ENCODE measurements around the gene CDK15.
"Not testable (repeated sequence)": the region's sequence is repeated elsewhere in the genome, so short reads cannot be mapped to it uniquely, and the experiment has no call there.

CDK15 gene

GRCh38 chr2:201798252-201798913, 8.0 kb upstream of the CDK15 start:
- no peaks in the 10 kb centered on the region for H3F3A ChIP-seq (ENCODE audit: insufficient read depth, low read length)
- H3K9me2 ChIP-seq (ENCODE audit: low read depth, low read length): no peaks in the 10 kb centered on the region
- no peak overlapping the region for H3K9ac ChIP-seq (ENCODE audit: low read length)
- H2AFZ ChIP-seq (ENCODE audit: low read length): no peak overlapping the region
- no peaks in the 10 kb centered on the region for H3K79me2 ChIP-seq (ENCODE audit: insufficient read depth, low read length)
- no peak overlapping the region for H3K27ac ChIP-seq (ENCODE audit: low read depth, low read length, poor library complexity, severe bottlenecking)
- H3K4me3 ChIP-seq (ENCODE audit: low read depth, low read length, poor library complexity, severe bottlenecking): no peak overlapping the region
- H3K4me1 ChIP-seq (ENCODE audit: insufficient read depth, low read length, severe bottlenecking): no peaks in the 10 kb centered on the region
- no peaks in the 10 kb centered on the region for H3K36me3 ChIP-seq (ENCODE audit: insufficient read depth, low read length)
- peaks cover 4% of the 10 kb centered on the region; the same call in 1 of the 2 replicates for H3K27me3 ChIP-seq (ENCODE audit: insufficient read depth, low read length)
- TF ChIP-seq, protein P1, sequence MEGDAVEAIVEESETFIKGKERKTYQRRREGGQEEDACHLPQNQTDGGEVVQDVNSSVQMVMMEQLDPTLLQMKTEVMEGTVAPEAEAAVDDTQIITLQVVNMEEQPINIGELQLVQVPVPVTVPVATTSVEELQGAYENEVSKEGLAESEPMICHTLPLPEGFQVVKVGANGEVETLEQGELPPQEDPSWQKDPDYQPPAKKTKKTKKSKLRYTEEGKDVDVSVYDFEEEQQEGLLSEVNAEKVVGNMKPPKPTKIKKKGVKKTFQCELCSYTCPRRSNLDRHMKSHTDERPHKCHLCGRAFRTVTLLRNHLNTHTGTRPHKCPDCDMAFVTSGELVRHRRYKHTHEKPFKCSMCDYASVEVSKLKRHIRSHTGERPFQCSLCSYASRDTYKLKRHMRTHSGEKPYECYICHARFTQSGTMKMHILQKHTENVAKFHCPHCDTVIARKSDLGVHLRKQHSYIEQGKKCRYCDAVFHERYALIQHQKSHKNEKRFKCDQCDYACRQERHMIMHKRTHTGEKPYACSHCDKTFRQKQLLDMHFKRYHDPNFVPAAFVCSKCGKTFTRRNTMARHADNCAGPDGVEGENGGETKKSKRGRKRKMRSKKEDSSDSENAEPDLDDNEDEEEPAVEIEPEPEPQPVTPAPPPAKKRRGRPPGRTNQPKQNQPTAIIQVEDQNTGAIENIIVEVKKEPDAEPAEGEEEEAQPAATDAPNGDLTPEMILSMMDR (IDR thresholded peaks at IDR 0.05; ENCODE audit: low read length): no peak
- H3K4me2 ChIP-seq (ENCODE audit: low read length): no peak overlapping the region
- no peaks in the 10 kb centered on the region for H4K20me1 ChIP-seq (ENCODE audit: insufficient read depth, low read length)
- no peaks in the 10 kb centered on the region for H3K9me3 ChIP-seq (ENCODE audit: low read length)

GRCh38 chr2:201798914-201799285, 7.4 kb upstream of the CDK15 start:
- TF ChIP-seq, protein P1 (IDR thresholded peaks at IDR 0.05; ENCODE audit: low read length): peak; percentile 20; the same call in 1 of the 2 replicates
- not testable (repeated sequence) for H2AFZ ChIP-seq (ENCODE audit: low read length); H3K9ac ChIP-seq (ENCODE audit: low read length)

GRCh38 chr2:201807452-201807999, 1.2 kb downstream of the CDK15 start:
- Histone ChIP-seq H3K9me3 (ENCODE audit: low read length) (no peaks in the 10 kb centered on the region), H4K20me1 (ENCODE audit: insufficient read depth, low read length) (no peaks in the 10 kb centered on the region), H2AFZ (ENCODE audit: low read length) (no peak overlapping the region), H3K79me2 (ENCODE audit: insufficient read depth, low read length) (no peaks in the 10 kb centered on the region), H3K9me2 (ENCODE audit: low read depth, low read length) (no peaks in the 10 kb centered on the region), H3K27me3 (ENCODE audit: insufficient read depth, low read length) (no peaks in the 10 kb centered on the region; the same call in 1 of the 2 replicates), H3K36me3 (ENCODE audit: insufficient read depth, low read length) (no peaks in the 10 kb centered on the region), H3K4me1 (ENCODE audit: insufficient read depth, low read length, severe bottlenecking) (no peaks in the 10 kb centered on the region), H3K4me2 (ENCODE audit: low read length) (no peak overlapping the region), H3K9ac (ENCODE audit: low read length) (no peak overlapping the region), H3K4me3 (ENCODE audit: low read depth, low read length, poor library complexity, severe bottlenecking) (no peak overlapping the region), H3F3A (ENCODE audit: insufficient read depth, low read length) (no peaks in the 10 kb centered on the region), H3K27ac (ENCODE audit: low read depth, low read length, poor library complexity, severe bottlenecking) (no peak overlapping the region)
- TF ChIP-seq EZH2 (IDR thresholded peaks at IDR 0.05; ENCODE audit: borderline replicate concordance, low read length): no peak
- TF ChIP-seq, protein P1 (IDR thresholded peaks at IDR 0.05; ENCODE audit: low read length): no peak

More at GRCh38 chr2:201798914-201799285, 7.4 kb upstream of the CDK15 start:
- H3K4me2 ChIP-seq (ENCODE audit: low read length); H3K9me3 ChIP-seq (ENCODE audit: low read length); H3K36me3 ChIP-seq (ENCODE audit: insufficient read depth, low read length); H3K27me3 ChIP-seq (ENCODE audit: insufficient read depth, low read length); H3K4me1 ChIP-seq (ENCODE audit: insufficient read depth, low read length, severe bottlenecking); H3K27ac ChIP-seq (ENCODE audit: low read depth, low read length, poor library complexity, severe bottlenecking); H3F3A ChIP-seq (ENCODE audit: insufficient read depth, low read length); H4K20me1 ChIP-seq (ENCODE audit: insufficient read depth, low read length); H3K4me3 ChIP-seq (ENCODE audit: low read depth, low read length, poor library complexity, severe bottlenecking); H3K79me2 ChIP-seq (ENCODE audit: insufficient read depth, low read length); H3K9me2 ChIP-seq (ENCODE audit: low read depth, low read length): not testable (repeated sequence)

All from OCI-LY1 (cell line).